HepG2 (cell line): Measurements from ENCODE around the gene PNMA8C. TPM values are rescaled to one million over a fixed set of nuclear protein-coding genes. Genes with fewer than 3 reads are reported as not detected.

Source experiments
- ARID4A ChIP-seq: sonication (generic); formaldehyde crosslinking; IDR thresholded peaks from 2 replicates; pipeline ENCODE4 v1.5.0; 2020; ENCODE audit warnings: mild to moderate bottlenecking, missing genetic modification reagents, borderline replicate concordance
- EED ChIP-seq: sonication (generic); formaldehyde crosslinking; IDR thresholded peaks from 2 replicates; pipeline ENCODE4 v1.5.0; 2020; ENCODE audit warnings: mild to moderate bottlenecking, missing genetic modification reagents
- JUNB ChIP-seq: sonication (generic); formaldehyde crosslinking; IDR thresholded peaks from 2 replicates; pipeline ENCODE4 v1.8.0; 2022; ENCODE audit warnings: missing genetic modification reagents, mild to moderate bottlenecking, borderline replicate concordance
- MXI1 ChIP-seq: IDR thresholded peaks from 3 replicates; pipeline ENCODE4 v1.6.1; 2012; ENCODE audit warnings: low read depth, low read length, inconsistent platforms, borderline replicate concordance
- NFYC ChIP-seq: IDR thresholded peaks from 2 replicates; pipeline ENCODE4 v1.6.1; 2016; ENCODE audit warnings: missing genetic modification reagents, missing compliant biosample characterization
- RFX3 ChIP-seq: IDR thresholded peaks from 2 replicates; pipeline ENCODE4 v1.6.1; 2016; ENCODE audit warnings: missing biosample characterization, missing genetic modification reagents
- SAP130 ChIP-seq: IDR thresholded peaks from 2 replicates; pipeline ENCODE4 v1.6.1; 2016; ENCODE audit warnings: low read depth
- SIN3A ChIP-seq: IDR thresholded peaks from 2 replicates; pipeline ENCODE4 v1.6.1; 2011; ENCODE audit warnings: low read depth, mild to moderate bottlenecking, control low read depth, low read length, borderline replicate concordance
- SUZ12 ChIP-seq: fragments of 150-350 bp; IDR thresholded peaks from 2 replicates; pipeline ENCODE4 v1.6.1; 2014; ENCODE audit warnings: low read depth, low read length
- THAP9 ChIP-seq: sonication (generic); formaldehyde crosslinking; IDR thresholded peaks from 2 replicates; pipeline ENCODE4; 2020; ENCODE audit warnings: missing genetic modification reagents, mild to moderate bottlenecking, borderline replicate concordance
- YY1 ChIP-seq: IDR thresholded peaks from 2 replicates; pipeline ENCODE4 v1.6.1; 2011; ENCODE audit warnings: low read length, low read depth, moderate library complexity, mild to moderate bottlenecking; ENCODE audit not compliant: insufficient read depth, insufficient replicate concordance
- ZNF33B ChIP-seq: sonication (generic); formaldehyde crosslinking; IDR thresholded peaks from 2 replicates; pipeline ENCODE4 v1.5.1; 2020; ENCODE audit warnings: mild to moderate bottlenecking, missing genetic modification reagents
- ZNF367 ChIP-seq: sonication (generic); formaldehyde crosslinking; IDR thresholded peaks from 2 replicates; pipeline ENCODE4 v1.4.0; 2020; ENCODE audit warnings: missing genetic modification reagents, borderline replicate concordance
- ZNF772 ChIP-seq: sonication (generic); formaldehyde crosslinking; IDR thresholded peaks from 2 replicates; pipeline ENCODE4 v1.5.0; 2020; ENCODE audit warnings: mild to moderate bottlenecking, missing genetic modification reagents
- polyA plus RNA-seq, 8 experiments: library from polyadenylated mRNA; depleted of rRNA in 3 of 8; stranded (reverse) in 7 of 8; unstranded in 1 of 8; fragments of >200 nt; fragmentation: Illumina TruSeq in 4 of 8; extraction: Trizol in 4 of 8; gene quantifications; 2 replicates each; pipeline versions ENCODE4 v1.2.1 to v1.2.3, GENCODE V29; 2011 to 2016; ENCODE audit warnings: low read depth in 4 of 8, missing spikeins in 1 of 8, mixed read lengths in 1 of 8; ENCODE audit not compliant: insufficient read depth in 1 of 8
- total RNA-seq, 5 experiments: library from RNA; depleted of rRNA; stranded (reverse); fragments of >200 nt; fragmentation: Illumina TruSeq; extraction: Trizol; gene quantifications; 2 replicates each; pipeline ENCODE4 v1.2.3, GENCODE V29; 2016; ENCODE audit warnings: low read depth in 1 of 5
- TF ChIP-seq, protein P1 (sequence below): sonication (generic); formaldehyde crosslinking; IDR thresholded peaks from 2 replicates; pipeline ENCODE4 v1.5.1; 2020; ENCODE audit warnings: mild to moderate bottlenecking, missing genetic modification reagents, moderate library complexity
- TF ChIP-seq, protein P2 (sequence below): sonication (generic); formaldehyde crosslinking; conservative IDR thresholded peaks from 2 replicates; pipeline ENCODE4 v1.4.0; 2020; ENCODE audit warnings: missing genetic modification reagents

The PNMA8C gene
- total and polyA plus RNA-seq, 2 of the 13 experiments (the other 11 are each of a cell fraction or from before 2014, with no cell fraction given), result not detected

- TF ChIP-seq, protein P1, sequence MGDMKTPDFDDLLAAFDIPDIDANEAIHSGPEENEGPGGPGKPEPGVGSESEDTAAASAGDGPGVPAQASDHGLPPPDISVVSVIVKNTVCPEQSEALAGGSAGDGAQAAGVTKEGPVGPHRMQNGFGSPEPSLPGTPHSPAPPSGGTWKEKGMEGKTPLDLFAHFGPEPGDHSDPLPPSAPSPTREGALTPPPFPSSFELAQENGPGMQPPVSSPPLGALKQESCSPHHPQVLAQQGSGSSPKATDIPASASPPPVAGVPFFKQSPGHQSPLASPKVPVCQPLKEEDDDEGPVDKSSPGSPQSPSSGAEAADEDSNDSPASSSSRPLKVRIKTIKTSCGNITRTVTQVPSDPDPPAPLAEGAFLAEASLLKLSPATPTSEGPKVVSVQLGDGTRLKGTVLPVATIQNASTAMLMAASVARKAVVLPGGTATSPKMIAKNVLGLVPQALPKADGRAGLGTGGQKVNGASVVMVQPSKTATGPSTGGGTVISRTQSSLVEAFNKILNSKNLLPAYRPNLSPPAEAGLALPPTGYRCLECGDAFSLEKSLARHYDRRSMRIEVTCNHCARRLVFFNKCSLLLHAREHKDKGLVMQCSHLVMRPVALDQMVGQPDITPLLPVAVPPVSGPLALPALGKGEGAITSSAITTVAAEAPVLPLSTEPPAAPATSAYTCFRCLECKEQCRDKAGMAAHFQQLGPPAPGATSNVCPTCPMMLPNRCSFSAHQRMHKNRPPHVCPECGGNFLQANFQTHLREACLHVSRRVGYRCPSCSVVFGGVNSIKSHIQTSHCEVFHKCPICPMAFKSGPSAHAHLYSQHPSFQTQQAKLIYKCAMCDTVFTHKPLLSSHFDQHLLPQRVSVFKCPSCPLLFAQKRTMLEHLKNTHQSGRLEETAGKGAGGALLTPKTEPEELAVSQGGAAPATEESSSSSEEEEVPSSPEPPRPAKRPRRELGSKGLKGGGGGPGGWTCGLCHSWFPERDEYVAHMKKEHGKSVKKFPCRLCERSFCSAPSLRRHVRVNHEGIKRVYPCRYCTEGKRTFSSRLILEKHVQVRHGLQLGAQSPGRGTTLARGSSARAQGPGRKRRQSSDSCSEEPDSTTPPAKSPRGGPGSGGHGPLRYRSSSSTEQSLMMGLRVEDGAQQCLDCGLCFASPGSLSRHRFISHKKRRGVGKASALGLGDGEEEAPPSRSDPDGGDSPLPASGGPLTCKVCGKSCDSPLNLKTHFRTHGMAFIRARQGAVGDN (CRISPR knock-in tag), result peak; percentile 52
- TF ChIP-seq ARID4A (CRISPR knock-in tag) (peak; percentile 47; the same call in 1 of the 2 replicates), ZNF33B (CRISPR knock-in tag) (peak; percentile 81; the same call in 1 of the 2 replicates), SIN3A (peak; percentile 38; the same call in 1 of the 2 replicates), SAP130 (CRISPR knock-in tag) (peak; percentile 47; the same call in 1 of the 2 replicates), RFX3 (peak; percentile 96), NFYC (no peak), ZNF772 (CRISPR knock-in tag) (0 out of 2 replicates have a peak, but pooled peaks have one; percentile 27), ZNF367 (CRISPR knock-in tag) (no peak), MXI1 (0 out of 3 replicates have a peak, but pooled peaks have one; percentile 68), EED (CRISPR knock-in tag) (peak; percentile 59; the same call in 1 of the 2 replicates), THAP9 (CRISPR knock-in tag) (peak; percentile 54; the same call in 1 of the 2 replicates), JUNB (CRISPR knock-in tag) (no peak), SUZ12 (no peak), YY1 (peak; percentile 49)
- TF ChIP-seq, protein P2, sequence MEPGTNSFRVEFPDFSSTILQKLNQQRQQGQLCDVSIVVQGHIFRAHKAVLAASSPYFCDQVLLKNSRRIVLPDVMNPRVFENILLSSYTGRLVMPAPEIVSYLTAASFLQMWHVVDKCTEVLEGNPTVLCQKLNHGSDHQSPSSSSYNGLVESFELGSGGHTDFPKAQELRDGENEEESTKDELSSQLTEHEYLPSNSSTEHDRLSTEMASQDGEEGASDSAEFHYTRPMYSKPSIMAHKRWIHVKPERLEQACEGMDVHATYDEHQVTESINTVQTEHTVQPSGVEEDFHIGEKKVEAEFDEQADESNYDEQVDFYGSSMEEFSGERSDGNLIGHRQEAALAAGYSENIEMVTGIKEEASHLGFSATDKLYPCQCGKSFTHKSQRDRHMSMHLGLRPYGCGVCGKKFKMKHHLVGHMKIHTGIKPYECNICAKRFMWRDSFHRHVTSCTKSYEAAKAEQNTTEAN, result 0 out of 2 replicates have a peak, but pooled peaks have one; percentile 29
Observed at GRCh38 chr19:46426506-46427162, 2.1 kb downstream of the PNMA8C start (continued).
